Urothelium cell line (cell line): ENCODE data around the gene RNF41.
A peak's percentile ranks its signal among the peaks of the same experiment; 100 is the strongest.
"Not testable (repeated sequence)": the region's sequence is repeated elsewhere in the genome, so short reads cannot be mapped to it uniquely, and the experiment has no call there.

Source experiments
- DNase-seq: peaks from one replicate; pipeline ENCODE4 v3.0.0; 2011; ENCODE audit warnings: low spot score, mixed read lengths
- FAIRE-seq: peaks from 2 replicates; lab custom pipeline; 2011; peaks lifted over from hg19 to GRCh38; lab: Jason Lieb, UNC

RNF41 gene

GRCh38 chr12:56216461-56216860, 5.3 kb downstream of the RNF41 start:
- no peak for FAIRE-seq
- no peak for DNase-seq

GRCh38 chr12:56213878-56214277, 7.8 kb downstream of the RNF41 start:
- FAIRE-seq = no peak
- no peak for DNase-seq

GRCh38 chr12:56212361-56212760, 9.4 kb downstream of the RNF41 start:
- no peak for DNase-seq
- no peak for FAIRE-seq

GRCh38 chr12:56208006-56208405, 13.7 kb downstream of the RNF41 start:
- no peak for DNase-seq
- no peak for FAIRE-seq

GRCh38 chr12:56206452-56207166, 15.1 kb downstream of the RNF41 start:
- no peak for DNase-seq

GRCh38 chr12:56205445-56205844, 16.3 kb downstream of the RNF41 start:
- no peak for FAIRE-seq
- DNase-seq = no peak

More at GRCh38 chr12:56206452-56207166, 15.1 kb downstream of the RNF41 start:
- FAIRE-seq = no peak

- no peak for FAIRE-seq
- DNase-seq = no peak
Measured at GRCh38 chr12:56204275-56204674, 17.4 kb downstream of the RNF41 start.

GRCh38 chr12:56202838-56203237, 18.9 kb downstream of the RNF41 start:
- FAIRE-seq (no peak), DNase-seq (no peak)

GRCh38 chr12:56202366-56202765, 19.4 kb downstream of the RNF41 start:
- no peak for DNase-seq
- no peak for FAIRE-seq

- FAIRE-seq (no peak), DNase-seq (no peak)
Measured at GRCh38 chr12:56198836-56199235, 22.9 kb downstream of the RNF41 start.

- DNase-seq = no peak
- no peak for FAIRE-seq
Measured at GRCh38 chr12:56197921-56198635, 23.6 kb downstream of the RNF41 start.

- FAIRE-seq = not testable (repeated sequence)
- peak; percentile 45 for DNase-seq
Measured at GRCh38 chr12:56196818-56197550, 24.7 kb downstream of the RNF41 start.

- DNase-seq (peak; percentile 61), FAIRE-seq (no peak)
Measured at GRCh38 chr12:56193025-56193578, 28.6 kb downstream of the RNF41 start.

- no peak for DNase-seq
- FAIRE-seq = no peak
Measured at GRCh38 chr12:56192582-56192981, 29.1 kb downstream of the RNF41 start.

- DNase-seq = no peak
- FAIRE-seq = no peak
Measured at GRCh38 chr12:56190695-56191155, 31.0 kb downstream of the RNF41 start.

- FAIRE-seq = no peak
- peak; percentile 82 for DNase-seq
Measured at GRCh38 chr12:56189918-56190694, 31.6 kb downstream of the RNF41 start.

- FAIRE-seq (no peak), DNase-seq (peak; percentile 95)
Measured at GRCh38 chr12:56189099-56189917, 32.4 kb downstream of the RNF41 start, which contains the start of gene SMARCC2. SMARCC2 (minus strand) TSS chr12:56189483; CDS start chr12:56189461, 22 bp downstream.

- no peak for FAIRE-seq
- DNase-seq = no peak
Measured at GRCh38 chr12:56188778-56189098, 33.0 kb downstream of the RNF41 start.

- DNase-seq = no peak
- no peak for FAIRE-seq
Measured at GRCh38 chr12:56188131-56188777, 33.5 kb downstream of the RNF41 start.
